DOHH2 (cell line): ENCODE measurements around the gene ETFA.

Experiments
- H3F3A ChIP-seq: fragments of 200-600 bp; sonication (generic), shearing (Covaris generic); 2 replicates; pipeline ENCODE4 v1.6.0; 2016; ENCODE audit warnings: antibody characterized with exemption, mild to moderate bottlenecking; ENCODE audit not compliant: control insufficient read depth, insufficient read depth
- H3K27ac ChIP-seq: fragments of 200-600 bp; sonication (generic); 2 replicates; pipeline ENCODE4 v1.5.1; 2014; ENCODE audit warnings: low read depth, mild to moderate bottlenecking, low read length, moderate library complexity
- H3K27me3 ChIP-seq: fragments of 200-600 bp; sonication (generic); 2 replicates; pipeline ENCODE4 v1.6.1; 2014; ENCODE audit warnings: mild to moderate bottlenecking, low read length, mixed read lengths; ENCODE audit not compliant: control insufficient read depth
- H3K36me3 ChIP-seq: fragments of 200-600 bp; sonication (generic); 2 replicates; pipeline ENCODE4 v1.6.1; 2014; ENCODE audit warnings: mild to moderate bottlenecking, low read length, moderate library complexity, mixed read lengths; ENCODE audit not compliant: control insufficient read depth
- H3K4me1 ChIP-seq: fragments of 200-600 bp; sonication (generic); 2 replicates; pipeline ENCODE4 v1.6.1; 2014; ENCODE audit warnings: mild to moderate bottlenecking, low read length, mixed read lengths; ENCODE audit not compliant: control insufficient read depth
- H3K4me2 ChIP-seq: fragments of 200-600 bp; sonication (generic); 2 replicates; pipeline ENCODE4 v1.6.0; 2014; ENCODE audit warnings: mild to moderate bottlenecking, low read length, moderate library complexity
- H3K4me3 ChIP-seq: fragments of 200-600 bp; sonication (generic); 2 replicates; pipeline ENCODE4 v1.5.1; 2014; ENCODE audit warnings: mild to moderate bottlenecking, low read length, mixed read lengths
- H3K79me2 ChIP-seq: fragments of 200-600 bp; sonication (generic); 2 replicates; pipeline ENCODE4 v1.6.1; 2014; ENCODE audit warnings: mild to moderate bottlenecking, low read length, mixed read lengths; ENCODE audit not compliant: control insufficient read depth
- H3K9me2 ChIP-seq: fragments of 200-600 bp; sonication (generic); replicated peaks from 2 replicates; pipeline ENCODE4 v1.6.1; 2014; ENCODE audit warnings: mild to moderate bottlenecking, low read length, mixed read lengths; ENCODE audit not compliant: control insufficient read depth
- H3K9me3 ChIP-seq: fragments of 200-600 bp; sonication (generic); 2 replicates; pipeline ENCODE4 v1.6.1; 2014; ENCODE audit warnings: antibody characterized with exemption, low read length, mixed read lengths; ENCODE audit not compliant: control insufficient read depth, insufficient read depth
- H4K20me1 ChIP-seq: fragments of 200-600 bp; sonication (generic); 2 replicates; pipeline ENCODE4 v1.6.0; 2014; ENCODE audit warnings: low read depth, mild to moderate bottlenecking, antibody characterized with exemption, low read length, moderate library complexity; ENCODE audit not compliant: control insufficient read depth, insufficient read depth
- CTCF ChIP-seq: fragments of 200-600 bp; sonication (generic); IDR thresholded peaks from one replicate; pipeline ENCODE4 v1.5.1; 2014; ENCODE audit warnings: antibody characterized with exemption, mild to moderate bottlenecking, low read depth, low read length; ENCODE audit not compliant: poor library complexity, severe bottlenecking
- EZH2phosphoT487 ChIP-seq: fragments of 200-600 bp; sonication (generic); IDR thresholded peaks from 2 replicates; pipeline ENCODE4 v1.6.1; 2017; ENCODE audit warnings: borderline replicate concordance, mild to moderate bottlenecking, antibody characterized with exemption, low read length, moderate library complexity, mixed read lengths

Gene ETFA

GRCh38 chr15:76236350-76236749 is 74.9 kb downstream of the ETFA start:
- Histone ChIP-seq H4K20me1 (no peaks in the 10 kb centered on the region; the same call in 1 of the 2 replicates), H3F3A (0 out of 2 replicates have a peak, but pooled peaks cover 3% of the 10 kb centered on the region), H3K9me3 (no peaks in the 10 kb centered on the region), H3K27ac (no peak overlapping the region), H3K4me3 (no peak overlapping the region), H3K4me1 (no peaks in the 10 kb centered on the region), H3K79me2 (no peaks in the 10 kb centered on the region), H3K9me2 (no peaks in the 10 kb centered on the region), H3K4me2 (no peak overlapping the region), H3K36me3 (0 out of 2 replicates have a peak, but pooled peaks cover 6% of the 10 kb centered on the region), H3K27me3 (no peaks in the 10 kb centered on the region)
- TF ChIP-seq CTCF = no peak
- no peak for TF ChIP-seq EZH2phosphoT487

DNA sequence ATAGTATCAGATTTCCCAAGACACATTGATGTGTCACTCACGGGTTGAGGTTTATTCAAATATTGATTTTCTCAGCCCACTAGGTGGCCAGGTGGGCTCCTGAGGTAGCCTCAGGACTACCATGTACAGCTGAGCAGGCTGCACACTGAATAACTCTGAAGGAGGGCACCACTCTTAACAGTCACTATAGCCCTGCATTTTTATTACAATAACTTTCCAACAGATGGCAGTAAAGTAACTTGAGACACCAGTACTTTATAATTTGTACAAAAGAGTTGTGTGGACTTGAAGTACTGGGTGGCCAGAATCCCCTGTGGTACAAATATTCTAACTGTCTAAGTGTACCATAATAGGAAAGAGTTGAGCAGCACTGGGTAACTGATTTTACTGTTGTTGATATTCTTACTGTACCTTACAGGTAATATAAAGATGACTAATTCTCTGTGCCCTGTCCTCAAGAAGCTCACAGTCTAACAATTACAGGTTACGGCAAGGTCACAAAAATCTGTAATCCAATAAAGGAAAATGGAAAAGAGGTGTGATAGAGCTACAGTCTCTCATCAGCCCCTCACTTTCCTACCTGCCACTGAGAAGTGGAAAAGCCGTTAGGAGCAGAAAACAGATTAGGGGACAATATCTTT is 76.0 kb downstream of the ETFA start:
- Histone ChIP-seq H3K4me2 (no peak overlapping the region), H3K36me3 (peaks cover 12% of the 10 kb centered on the region), H3F3A (0 out of 2 replicates have a peak, but pooled peaks cover 3% of the 10 kb centered on the region), H3K27me3 (no peaks in the 10 kb centered on the region), H3K9me2 (no peaks in the 10 kb centered on the region), H3K9me3 (no peaks in the 10 kb centered on the region), H3K4me1 (no peaks in the 10 kb centered on the region), H3K4me3 (no peak overlapping the region), H4K20me1 (no peaks in the 10 kb centered on the region; the same call in 1 of the 2 replicates), H3K79me2 (no peaks in the 10 kb centered on the region), H3K27ac (no peak overlapping the region)
- TF ChIP-seq EZH2phosphoT487 (no peak), CTCF (peak; percentile 70)

- no peak overlapping the region for H3K4me3 ChIP-seq
- 0 out of 2 replicates have a peak, but pooled peaks cover 3% of the 10 kb centered on the region for H3F3A ChIP-seq
- no peaks in the 10 kb centered on the region for H3K9me3 ChIP-seq
- no peaks in the 10 kb centered on the region for H3K4me1 ChIP-seq
- no peaks in the 10 kb centered on the region; the same call in 1 of the 2 replicates for H4K20me1 ChIP-seq
- no peak overlapping the region for H3K4me2 ChIP-seq
- no peak overlapping the region for H3K27ac ChIP-seq
- peaks cover 9% of the 10 kb centered on the region for H3K36me3 ChIP-seq
- H3K79me2 ChIP-seq = no peaks in the 10 kb centered on the region
- no peak for TF ChIP-seq EZH2phosphoT487
- TF ChIP-seq CTCF = no peak
- H3K9me2 ChIP-seq = no peaks in the 10 kb centered on the region
- no peaks in the 10 kb centered on the region for H3K27me3 ChIP-seq
Measured at GRCh38 chr15:76234337-76234889, 76.9 kb downstream of the ETFA start.
